ENCODE data around the gene PPP1R13B.

Gene PPP1R13B

GRCh38 chr14:103705118-103705503 is 142.3 kb downstream of the PPP1R13B start:
- FAIRE-seq (no peak), DNase-seq (ENCODE audit: insufficient read length, low spot score) (no peak)
- TF ChIP-seq CTCF (IDR thresholded peaks at IDR 0.05; ENCODE audit: insufficient read depth, missing control alignments) = no peak

GRCh38 chr14:103704708-103705107 is 142.7 kb downstream of the PPP1R13B start:
- no peak for TF ChIP-seq CTCF (IDR thresholded peaks at IDR 0.05; ENCODE audit: insufficient read depth, missing control alignments)
- DNase-seq (ENCODE audit: insufficient read length, low spot score) (no peak), FAIRE-seq (no peak)

GRCh38 chr14:103703433-103704385 is 143.7 kb downstream of the PPP1R13B start:
- no peak for TF ChIP-seq CTCF (IDR thresholded peaks at IDR 0.05; ENCODE audit: insufficient read depth, missing control alignments)
- DNase-seq (ENCODE audit: insufficient read length, low spot score) (no peak), FAIRE-seq (no peak)

- FAIRE-seq (no peak), DNase-seq (ENCODE audit: insufficient read length, low spot score) (no peak)
- TF ChIP-seq CTCF (IDR thresholded peaks at IDR 0.05; ENCODE audit: insufficient read depth, missing control alignments) = no peak
These were observed 144.6 kb downstream of the PPP1R13B start for GRCh38 chr14:103702497-103703432.

DNA sequence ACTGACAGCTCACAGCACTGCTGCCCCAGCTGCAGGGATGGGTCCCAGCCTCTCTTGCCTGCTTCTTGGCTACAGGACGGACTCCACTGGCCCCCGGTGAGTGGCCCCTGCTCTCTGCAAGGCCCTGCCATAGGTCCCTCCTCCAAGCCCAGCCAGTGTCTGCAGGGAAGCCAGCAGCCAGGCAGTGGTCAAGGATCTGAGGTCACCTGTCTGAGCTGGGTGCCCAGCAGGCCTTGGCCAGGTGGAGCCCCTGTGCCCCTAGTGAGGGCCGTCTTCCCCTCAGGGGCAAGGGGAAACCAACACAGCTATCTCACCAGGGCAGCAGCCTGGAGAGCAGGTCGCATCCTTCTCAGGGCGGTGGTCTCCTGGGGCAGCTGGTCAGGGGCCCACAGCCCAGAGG is 145.3 kb downstream of the PPP1R13B start:
- FAIRE-seq = no peak
- no peak for TF ChIP-seq CTCF (IDR thresholded peaks at IDR 0.05; ENCODE audit: insufficient read depth, missing control alignments)
- no peak for DNase-seq (ENCODE audit: insufficient read length, low spot score)

- no peak for TF ChIP-seq CTCF (IDR thresholded peaks at IDR 0.05; ENCODE audit: insufficient read depth, missing control alignments)
- FAIRE-seq = no peak
- no peak for DNase-seq (ENCODE audit: insufficient read length, low spot score)
These were observed 146.5 kb downstream of the PPP1R13B start for GRCh38 chr14:103700753-103701490.
